Endothelial cell of umbilical vein (primary cell): ENCODE data around the gene TTC33. TPM values are rescaled to one million over a fixed set of nuclear protein-coding genes. Genes with fewer than 3 reads are reported as not detected.
A peak's percentile ranks its signal among the peaks of the same experiment; 100 is the strongest.

Experiments
- BruUV-seq: library from RNA; stranded (reverse); fragments of 400-500 nt; replicated peaks from 2 replicates; lab custom pipeline; 2021; lab: Mats Ljungman, UMichigan
- CTCF ChIA-PET: fragments of 300-600, 350-600 bp; sonication (Branson Sonifier 250); formaldehyde crosslinking; loops from one replicate; lab custom pipeline; 2021; ENCODE audit warnings: antibody characterized with exemption, inconsistent platforms; lab: Charles Lee
- POLR2A ChIA-PET: fragments of 300-600, 350-600 bp; sonication (Branson Sonifier 250); formaldehyde crosslinking; loops from one replicate; lab custom pipeline; 2021; ENCODE audit warnings: antibody characterized with exemption, inconsistent platforms; lab: Charles Lee
- DNase-seq: peaks from one replicate; pipeline ENCODE4 v3.0.0-alpha.2; 2011; ENCODE audit warnings: low read depth, low spot score
- FAIRE-seq: peaks from 2 replicates; lab custom pipeline; 2011; peaks lifted over from hg19 to GRCh38; lab: Jason Lieb, UNC
- H2AFZ ChIP-seq: 2 replicates; pipeline ENCODE4 v1.6.0; 2012; ENCODE audit warnings: low read depth, low read length, control low read depth, inconsistent platforms
- H3K27ac ChIP-seq: 2 replicates; pipeline ENCODE4 v1.5.1; 2011; ENCODE audit warnings: low read depth, mild to moderate bottlenecking, control low read depth, low read length, moderate library complexity; ENCODE audit not compliant: insufficient read depth
- H3K27me3 ChIP-seq, 2 experiments: 2 replicates each; pipeline versions ENCODE4 v1.6.0 to v1.6.1; 2011; ENCODE audit warnings: low read length in 2 of 2, mixed read lengths in 1 of 2; ENCODE audit not compliant: control insufficient read depth in 2 of 2, insufficient read depth in 2 of 2
- H3K36me3 ChIP-seq, 2 experiments: 2 replicates in 1 of 2; 3 replicates in 1 of 2; pipeline ENCODE4 v1.5.1; 2011; ENCODE audit warnings: low read length in 2 of 2, mild to moderate bottlenecking in 1 of 2, moderate library complexity in 1 of 2; ENCODE audit not compliant: control insufficient read depth in 2 of 2, insufficient read depth in 2 of 2; ENCODE audit errors: extremely low read depth in 1 of 2
- H3K4me1 ChIP-seq: 3 replicates; pipeline ENCODE4 v1.5.1; 2011; ENCODE audit warnings: mild to moderate bottlenecking, low read length; ENCODE audit not compliant: control insufficient read depth, insufficient read depth; ENCODE audit errors: extremely low read depth
- H3K4me2 ChIP-seq: 2 replicates; pipeline ENCODE4 v1.6.1; 2011; ENCODE audit warnings: low read length, control low read depth, mixed read lengths; ENCODE audit not compliant: insufficient read depth
- H3K4me3 ChIP-seq, 3 experiments: fragments of 200-600 bp in 1 of 3; sonication (generic), shearing (Covaris generic) in 1 of 3; replicated peaks in 1 of 3; 2 replicates each; pipeline ENCODE4 v1.5.1; 2011 to 2016; ENCODE audit warnings: control low read depth in 3 of 3, low read length in 3 of 3, mild to moderate bottlenecking in 2 of 3, inconsistent platforms in 1 of 3, low read depth in 1 of 3, moderate library complexity in 1 of 3; ENCODE audit not compliant: insufficient read depth in 1 of 3
- H3K79me2 ChIP-seq: 2 replicates; pipeline ENCODE4 v1.6.0; 2012; ENCODE audit warnings: low read length, inconsistent platforms; ENCODE audit not compliant: control insufficient read depth, insufficient read depth
- H3K9ac ChIP-seq: replicated peaks from 2 replicates; pipeline ENCODE3; 2011; ENCODE audit warnings: low read length, control low read depth; ENCODE audit not compliant: insufficient read depth; ENCODE audit errors: extremely low read depth
- H3K9me1 ChIP-seq: replicated peaks from 3 replicates; pipeline ENCODE4 v1.6.0; 2011; ENCODE audit warnings: mild to moderate bottlenecking, low read length; ENCODE audit not compliant: control insufficient read depth, insufficient read depth; ENCODE audit errors: extremely low read depth
- H3K9me3 ChIP-seq: replicated peaks from 2 replicates; pipeline ENCODE4 v1.5.1; 2012; ENCODE audit warnings: low read length, inconsistent platforms; ENCODE audit not compliant: control insufficient read depth, insufficient read depth
- H4K20me1 ChIP-seq: replicated peaks from 2 replicates; pipeline ENCODE3; 2011; ENCODE audit warnings: mild to moderate bottlenecking, low read length; ENCODE audit not compliant: control insufficient read depth, insufficient read depth; ENCODE audit errors: extremely low read depth
- CTCF ChIP-seq, 2 donors: IDR thresholded peaks; 1 replicate in 1 of 2; 2 replicates in 1 of 2; pipeline ENCODE4 v1.5.1; 2011; ENCODE audit warnings: low read length in 2 of 2, mild to moderate bottlenecking in 2 of 2, moderate library complexity in 2 of 2, control low read depth in 1 of 2, inconsistent platforms in 1 of 2, low read depth in 1 of 2; ENCODE audit not compliant: insufficient read depth in 1 of 2; ENCODE audit errors: extremely low read depth in 1 of 2
- JUN ChIP-seq: IDR thresholded peaks from 2 replicates; pipeline ENCODE4 v1.6.1; 2011; ENCODE audit warnings: borderline replicate concordance, low read depth; ENCODE audit not compliant: insufficient read length, insufficient read depth
- MAX ChIP-seq: IDR thresholded peaks from 2 replicates; pipeline ENCODE4 v1.6.1; 2011; ENCODE audit not compliant: insufficient read depth, insufficient read length
- MYC ChIP-seq: IDR thresholded peaks from one replicate; pipeline ENCODE4 v1.6.1; 2011; ENCODE audit warnings: mild to moderate bottlenecking, low read depth, low read length
- POLR2A ChIP-seq: IDR thresholded peaks from 2 replicates; pipeline ENCODE4 v1.6.1; 2012; ENCODE audit warnings: low read depth, mild to moderate bottlenecking, control low read depth, low read length
- dilution Hi-C: fragments of 300-500 bp; cut with MboI; formaldehyde crosslinking; loops from one replicate; pipeline ENCODE4 v1.15.0; 2019; ENCODE audit warnings: low sequenced_read_pairs; ENCODE audit not compliant: extremely low pct_ligation_motif_present
- intact Hi-C: fragments of 100-400 bp; cut with micrococcal nuclease; formaldehyde crosslinking; loops from one replicate; pipeline ENCODE4 v1.10.0; 2022
- polyA plus RNA-seq, 4 experiments: library from polyadenylated mRNA; depleted of rRNA in 3 of 4; stranded (reverse) in 3 of 4; unstranded in 1 of 4; fragments of >200 nt; gene quantifications; 2 replicates each; pipeline versions ENCODE4 v1.2.1 to v1.2.3, GENCODE V29; 2011 to 2012; ENCODE audit warnings: missing spikeins in 1 of 4
- total RNA-seq: library from RNA; stranded (reverse); gene quantifications from 2 replicates; pipeline ENCODE4 v1.2.3, GENCODE V29; 2021

Gene TTC33
- total and polyA plus RNA-seq, 2 donors (not counting 3 experiments of a cell fraction or from before 2014, with no cell fraction given) = 2.2 to 11.7 TPM

GRCh38 chr5:40791715-40792139 lies 36.0 kb upstream of the TTC33 start:
- Histone ChIP-seq H3K9me1 (no peaks in the 10 kb centered on the region), H3K9ac (no peak overlapping the region), H3K4me1 (peaks cover 12% of the 10 kb centered on the region), H3K4me3 (no peak overlapping the region), H3K27me3 (no peaks in the 10 kb centered on the region), H3K79me2 (peaks cover 100% of the 10 kb centered on the region), H2AFZ (no peak overlapping the region), H3K36me3 (no peaks in the 10 kb centered on the region), H3K27ac (no peak overlapping the region), H4K20me1 (peaks cover 19% of the 10 kb centered on the region), H3K4me2 (peak overlapping the region; percentile 8), H3K9me3 (no peaks in the 10 kb centered on the region)
- BruUV-seq = no TSS peak
- FAIRE-seq (no peak), DNase-seq (no peak)
- dilution Hi-C loops = no loop called here
- ChIA-PET POLR2A (no interaction called here), CTCF (interaction anchor here (1.0 kb wide), 1 partner anchor 17 kb away, joined by 3 read pairs; no protein-coding TSS in a partner anchor)
- TF ChIP-seq CTCF (IDR thresholded peaks at IDR 0.05; ENCODE audit: extremely low read depth in 1 of 2, insufficient read depth in 1 of 2, low read depth in 1 of 2, low read length in 2 of 2) (no peak), POLR2A (no peak), JUN (no peak), MAX (no peak), MYC (no peak)
- intact Hi-C loops = no loop called here
